Mesenchymal stem cell (in vitro differentiated cells and primary cell): Measurements from ENCODE around the gene SPRING1.

Source experiments
- DNase-seq: peaks from one replicate; pipeline ENCODE4 v3.0.0-alpha.2; 2013
- H2AFZ ChIP-seq: one replicate; pipeline ENCODE4 v1.6.1; 2013; ENCODE audit warnings: low read depth, mild to moderate bottlenecking, control low read depth, inconsistent platforms, low read length, moderate library complexity
- H2AK5ac ChIP-seq: 2 replicates; pipeline ENCODE4 v1.6.1; 2013; ENCODE audit warnings: low read length, moderate library complexity, mild to moderate bottlenecking, inconsistent platforms; ENCODE audit not compliant: severe bottlenecking
- H2BK120ac ChIP-seq: one replicate; pipeline ENCODE4 v1.6.1; 2013; ENCODE audit warnings: low read depth, mild to moderate bottlenecking, inconsistent platforms, low read length, moderate library complexity
- H2BK12ac ChIP-seq, 2 experiments: one replicate each; pipeline ENCODE4 v1.6.1; 2013; ENCODE audit warnings: inconsistent platforms in 2 of 2, low read length in 2 of 2, mild to moderate bottlenecking in 2 of 2, moderate library complexity in 2 of 2, control low read depth in 1 of 2
- H2BK15ac ChIP-seq: one replicate; pipeline ENCODE4 v1.6.1; 2013; ENCODE audit warnings: mild to moderate bottlenecking, low read depth, inconsistent platforms; ENCODE audit not compliant: poor library complexity, severe bottlenecking
- H2BK5ac ChIP-seq: 2 replicates; pipeline ENCODE4 v1.6.1; 2013; ENCODE audit warnings: low read depth, mild to moderate bottlenecking, low read length, control low read depth, inconsistent platforms; ENCODE audit not compliant: poor library complexity, severe bottlenecking
- H3K14ac ChIP-seq, 2 experiments: one replicate each; pipeline ENCODE4 v1.6.1; 2013; ENCODE audit warnings: inconsistent platforms in 2 of 2, low read length in 2 of 2, control low read depth in 1 of 2, mild to moderate bottlenecking in 1 of 2, moderate library complexity in 1 of 2
- H3K18ac ChIP-seq, 2 experiments: one replicate each; pipeline ENCODE4 v1.6.1; 2013; ENCODE audit warnings: inconsistent platforms in 2 of 2, low read length in 2 of 2, control low read depth in 1 of 2, low read depth in 1 of 2, mild to moderate bottlenecking in 1 of 2
- H3K23ac ChIP-seq, 2 experiments: one replicate each; pipeline ENCODE4 v1.6.1; 2013; ENCODE audit warnings: inconsistent platforms in 2 of 2, low read length in 2 of 2, mild to moderate bottlenecking in 2 of 2, moderate library complexity in 2 of 2, control low read depth in 1 of 2
- H3K27ac ChIP-seq: 2 replicates; pipeline ENCODE4 v1.5.1; 2013; ENCODE audit warnings: mild to moderate bottlenecking, moderate library complexity, low read length, control low read depth, inconsistent platforms; ENCODE audit not compliant: poor library complexity, severe bottlenecking
- H3K27me3 ChIP-seq, 2 experiments: 2 replicates each; pipeline versions ENCODE4 v1.6.1 to v1.7.0; 2013; ENCODE audit warnings: low read length in 2 of 2, mild to moderate bottlenecking in 2 of 2, moderate library complexity in 2 of 2, control low read depth in 1 of 2, inconsistent platforms in 1 of 2; ENCODE audit not compliant: control insufficient read depth in 1 of 2, insufficient read depth in 1 of 2
- H3K36me3 ChIP-seq, 2 experiments: 2 replicates each; pipeline versions ENCODE4 v1.6.1 to v1.7.0; 2013; ENCODE audit warnings: low read length in 2 of 2, control low read depth in 1 of 2, inconsistent platforms in 1 of 2, low read depth in 1 of 2, mild to moderate bottlenecking in 1 of 2; ENCODE audit not compliant: insufficient read depth in 2 of 2, control insufficient read depth in 1 of 2
- H3K4ac ChIP-seq, 2 experiments: one replicate each; pipeline ENCODE4 v1.6.1; 2013; ENCODE audit warnings: inconsistent platforms in 2 of 2, low read length in 2 of 2, mild to moderate bottlenecking in 2 of 2, moderate library complexity in 2 of 2, control low read depth in 1 of 2, low read depth in 1 of 2
- H3K4me1 ChIP-seq: 2 replicates; pipeline ENCODE4 v1.6.1; 2013; ENCODE audit warnings: low read depth, low read length, control low read depth; ENCODE audit not compliant: control insufficient read depth, insufficient read depth
- H3K4me2 ChIP-seq: 2 replicates; pipeline ENCODE4 v1.6.1; 2013; ENCODE audit warnings: low read length, mild to moderate bottlenecking, inconsistent platforms; ENCODE audit not compliant: poor library complexity, severe bottlenecking
- H3K4me3 ChIP-seq, 2 experiments: 2 replicates each; pipeline versions ENCODE4 v1.5.1 to v1.7.0; 2013; ENCODE audit warnings: low read length in 2 of 2, mild to moderate bottlenecking in 2 of 2, control low read depth in 1 of 2, low read depth in 1 of 2; ENCODE audit not compliant: insufficient read depth in 1 of 2
- H3K79me1 ChIP-seq: replicated peaks from 2 replicates; pipeline ENCODE4 v1.6.1; 2013; ENCODE audit warnings: mild to moderate bottlenecking, control low read depth, low read length, inconsistent platforms; ENCODE audit not compliant: poor library complexity, severe bottlenecking
- H3K9ac ChIP-seq: 2 replicates; pipeline ENCODE4 v1.7.0; 2013; ENCODE audit warnings: mild to moderate bottlenecking, low read length, moderate library complexity
- H3K9me3 ChIP-seq: 2 replicates; pipeline ENCODE4 v1.7.0; 2013; ENCODE audit warnings: mild to moderate bottlenecking, low read length; ENCODE audit not compliant: control insufficient read depth
- H4K8ac ChIP-seq: one replicate; pipeline ENCODE4 v1.6.1; 2013; ENCODE audit warnings: inconsistent platforms, mild to moderate bottlenecking, low read length, moderate library complexity
- H4K91ac ChIP-seq: one replicate; pipeline ENCODE4 v1.6.1; 2013; ENCODE audit warnings: mild to moderate bottlenecking, low read length, inconsistent platforms
- WGBS: methylation state at CpG from one replicate; pipeline ENCODE4 v1.1.7; 2013; ENCODE audit warnings: mixed read lengths; 5-methylcytosine and 5-hydroxymethylcytosine counted together

The SPRING1 gene

DNA sequence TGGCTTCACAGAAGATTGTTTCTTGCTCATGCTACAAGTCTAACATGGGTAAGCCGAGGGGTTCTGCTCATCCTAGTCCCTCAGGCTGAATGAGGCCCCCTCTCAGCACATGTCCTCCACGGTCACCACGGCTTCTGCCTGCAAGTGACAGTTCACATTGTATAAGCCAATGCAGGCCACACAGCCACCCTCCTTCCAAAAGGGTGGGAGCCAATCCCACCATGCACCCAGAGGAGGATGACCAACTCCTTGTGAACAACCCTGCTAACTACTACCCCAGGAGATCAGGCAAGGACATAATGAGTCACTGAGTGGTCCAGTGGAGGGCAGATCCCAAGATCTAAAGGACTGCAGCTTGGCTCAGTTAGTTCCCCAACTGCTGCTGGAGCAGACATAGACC, 6.1 kb downstream of the SPRING1 start:
- Histone ChIP-seq H3K27ac (no peak overlapping the region), H3K4me1 (peaks cover 9% of the 10 kb centered on the region), H3K23ac (no peak overlapping the region), H4K8ac (no peak overlapping the region), H3K14ac (no peak overlapping the region), H2BK5ac (no peak overlapping the region), H3K4ac (no peak overlapping the region), H3K27me3 (no peaks in the 10 kb centered on the region), H4K91ac (peak overlapping the region; percentile 18), H2BK15ac (no peak overlapping the region), H2AK5ac (no peak overlapping the region), H2BK120ac (no peak overlapping the region), H2AFZ (no peak overlapping the region), H3K36me3 (peaks cover 7 to 29% of the 10 kb centered on the region in 2 experiments), H3K9ac (no peak overlapping the region), H2BK12ac (no peak overlapping the region), H3K9me3 (no peaks in the 10 kb centered on the region), H3K18ac (no peak overlapping the region), H3K4me3 (no peak overlapping the region), H3K4me2 (no peak overlapping the region), H3K79me1 (peaks cover 21% of the 10 kb centered on the region)
- DNase-seq = no peak
- WGBS = 100% methylated on average over 3 of the region's 3 CpGs

DNA sequence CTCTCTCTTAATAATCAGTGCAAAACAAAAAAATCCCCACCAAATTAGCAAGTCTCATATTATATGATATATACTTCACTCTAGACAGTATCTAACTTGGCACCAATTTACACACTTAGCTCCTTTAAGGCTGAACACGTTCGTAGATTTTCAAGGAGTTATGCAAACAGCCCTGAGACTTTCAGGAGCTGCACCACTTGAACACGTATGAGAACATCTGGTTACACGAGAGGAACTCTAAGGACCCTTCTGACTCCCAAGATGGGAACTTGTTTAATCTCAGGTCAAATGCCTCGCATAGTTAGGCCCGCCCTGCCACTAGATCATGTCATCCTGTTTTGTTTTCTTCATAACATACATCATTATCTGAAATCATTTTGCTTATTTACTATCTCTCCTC, 10.0 kb downstream of the SPRING1 start:
- Histone ChIP-seq H3K27ac (no peak overlapping the region), H4K91ac (no peak overlapping the region), H3K18ac (no peak overlapping the region), H3K9me3 (no peaks in the 10 kb centered on the region), H3K36me3 (peaks cover 5 to 18% of the 10 kb centered on the region in 2 experiments), H3K14ac (no peak overlapping the region), H2AFZ (no peak overlapping the region), H2BK12ac (no peak overlapping the region), H3K4me2 (no peak overlapping the region), H3K4me1 (peaks cover 3% of the 10 kb centered on the region), H3K4ac (no peak overlapping the region), H2BK120ac (no peak overlapping the region), H3K4me3 (no peak overlapping the region), H4K8ac (peak overlapping the region; percentile 60), H3K9ac (no peak overlapping the region), H3K79me1 (peaks cover 27% of the 10 kb centered on the region), H2AK5ac (no peak overlapping the region), H2BK5ac (no peak overlapping the region), H2BK15ac (no peak overlapping the region), H3K23ac (no peak overlapping the region), H3K27me3 (no peaks in the 10 kb centered on the region)
- DNase-seq = no peak
- WGBS = 65% methylated on average over 6 of the region's 6 CpGs

DNA sequence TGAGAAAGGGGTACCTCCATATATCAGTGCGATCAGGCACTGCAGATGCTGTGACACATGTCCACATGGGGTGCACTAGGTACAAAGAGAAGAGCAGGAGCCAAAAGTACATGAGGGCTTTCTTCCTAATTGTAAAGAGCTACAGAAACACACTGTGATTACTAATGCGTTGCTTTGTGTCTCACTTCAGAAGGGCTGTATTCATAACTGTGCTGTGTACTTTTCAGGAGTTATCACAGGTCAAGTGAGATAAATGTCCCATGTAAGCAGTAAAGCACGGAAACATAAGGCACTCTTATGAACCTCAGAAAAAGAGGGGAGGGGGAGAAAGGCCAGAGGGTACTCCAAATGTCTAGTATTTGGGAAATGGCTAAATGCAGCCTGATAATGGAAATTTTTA, 10.6 kb downstream of the SPRING1 start:
- H3K4me1 ChIP-seq = peaks cover 3% of the 10 kb centered on the region
- no peak overlapping the region for H3K4me3 ChIP-seq
- no peak overlapping the region for H3K18ac ChIP-seq
- H2AFZ ChIP-seq = no peak overlapping the region
- H2AK5ac ChIP-seq = no peak overlapping the region
- no peak overlapping the region for H3K4me2 ChIP-seq
- WGBS = 84% methylated on average over 3 of the region's 3 CpGs
- H2BK15ac ChIP-seq = no peak overlapping the region
- no peak overlapping the region for H2BK120ac ChIP-seq
- H3K9ac ChIP-seq = no peak overlapping the region
- H3K27ac ChIP-seq = no peak overlapping the region
- no peak overlapping the region for H4K91ac ChIP-seq
- H3K36me3 ChIP-seq = peaks cover 6 to 21% of the 10 kb centered on the region in 2 experiments
- no peaks in the 10 kb centered on the region for H3K9me3 ChIP-seq
- no peak overlapping the region for H2BK5ac ChIP-seq
- DNase-seq = no peak
- H3K79me1 ChIP-seq = peaks cover 33% of the 10 kb centered on the region
- H2BK12ac ChIP-seq = no peak overlapping the region
- H4K8ac ChIP-seq = no peak overlapping the region
- no peak overlapping the region for H3K4ac ChIP-seq
- no peak overlapping the region for H3K23ac ChIP-seq
- H3K14ac ChIP-seq = no peak overlapping the region
- no peaks in the 10 kb centered on the region for H3K27me3 ChIP-seq

DNA sequence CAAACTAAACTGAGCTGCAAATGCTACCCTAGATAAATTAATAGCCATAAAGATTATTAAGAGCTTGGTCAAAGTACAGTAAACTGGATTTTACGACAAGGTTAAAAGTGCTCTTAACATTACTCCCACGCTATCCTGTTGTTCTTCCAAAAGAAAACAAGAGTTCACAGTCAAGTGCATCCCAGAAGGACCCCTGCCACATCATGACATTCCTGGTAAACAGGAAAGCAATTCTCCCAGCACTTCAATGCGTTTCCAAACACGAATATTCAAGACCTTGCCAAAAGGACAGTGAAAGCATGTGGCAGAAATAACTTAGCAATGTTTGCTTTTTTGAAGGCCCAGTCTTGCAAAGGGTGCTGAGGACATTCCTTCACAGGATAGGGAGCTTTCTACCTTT, 11.2 kb downstream of the SPRING1 start:
- Histone ChIP-seq H4K8ac (no peak overlapping the region), H3K27me3 (no peaks in the 10 kb centered on the region), H2AK5ac (no peak overlapping the region), H3K18ac (no peak overlapping the region), H3K9me3 (no peaks in the 10 kb centered on the region), H3K4me2 (no peak overlapping the region), H3K23ac (no peak overlapping the region), H3K27ac (no peak overlapping the region), H3K4me3 (no peak overlapping the region), H3K79me1 (peaks cover 33% of the 10 kb centered on the region), H3K4ac (no peak overlapping the region), H2BK12ac (no peak overlapping the region), H2AFZ (no peak overlapping the region), H2BK120ac (no peak overlapping the region), H2BK5ac (no peak overlapping the region), H3K9ac (no peak overlapping the region), H3K4me1 (peaks cover under 1% of the 10 kb centered on the region), H3K14ac (no peak overlapping the region), H4K91ac (no peak overlapping the region), H3K36me3 (peaks cover 6 to 27% of the 10 kb centered on the region in 2 experiments), H2BK15ac (no peak overlapping the region)
- WGBS = 59% methylated on average over 4 of the region's 4 CpGs
- DNase-seq = no peak
